Caki2 (cell line): ENCODE results near the gene F9. TPM values are rescaled to one million over a fixed set of nuclear protein-coding genes. Genes with fewer than 3 reads are reported as not detected.

Experiments used
- DNase-seq: peaks from one replicate; pipeline ENCODE4 v3.0.0-alpha.2; 2015; ENCODE audit warnings: low read depth
- in situ Hi-C: cut with HindIII; loops from 2 replicates; pipeline ENCODE4 v1.10.0; 2016; ENCODE audit warnings: low sequenced_read_pairs, low pct_unique_long_range_greater_than_20kb, mixed read lengths
- total RNA-seq: library from RNA; depleted of rRNA; stranded (reverse); fragments of >200 nt; shearing (Covaris generic); gene quantifications from 2 replicates; pipeline ENCODE4 v1.2.3, GENCODE V29; 2014; ENCODE audit warnings: low replicate concordance; rRNA removed

F9 gene
- total RNA-seq, 1 experiment from 2014 or later: not detected

GRCh38 chrX:139566981-139567380 is 36.4 kb downstream of the F9 start:
- in situ Hi-C loops: no loop called here
- no peak for DNase-seq

GRCh38 chrX:139581068-139581467 is 50.5 kb downstream of the F9 start:
- no peak for DNase-seq
- in situ Hi-C loops: no loop called here

GRCh38 chrX:139585613-139586012 is 55.1 kb downstream of the F9 start:
- in situ Hi-C loops: no loop called here
- DNase-seq: no peak

- no peak for DNase-seq
- in situ Hi-C loops: no loop called here
These were observed 65.5 kb downstream of the F9 start for GRCh38 chrX:139596068-139596467.

- DNase-seq: no peak
- in situ Hi-C loops: no loop called here
These were observed 69.6 kb downstream of the F9 start for GRCh38 chrX:139600105-139600504.

Other genes starting within 250 kb of the F9 start
- 0.54 TPM in 1 of 2 replicates, not detected in the other for gene MCF2, start 177.4 kb downstream of the F9 start, total RNA-seq